ENCODE results near the gene RCHY1.
A peak's percentile ranks its signal among the peaks of the same experiment; 100 is the strongest.

Gene RCHY1

GRCh38 chr4:75477201-75477600 is 37.0 kb downstream of the RCHY1 start:
- no peak overlapping the region for H3K4me3 ChIP-seq (ENCODE audit: control insufficient read depth, low read depth, low read length)
- no peak for TF ChIP-seq CTCF (IDR thresholded peaks at IDR 0.05; ENCODE audit: control insufficient read depth, insufficient read depth, low read depth, low read length, missing control alignments)
- no peak for DNase-seq (ENCODE audit: low read depth)

GRCh38 chr4:75470738-75471137 is 43.5 kb downstream of the RCHY1 start:
- no peak for TF ChIP-seq CTCF (IDR thresholded peaks at IDR 0.05; ENCODE audit: control insufficient read depth, insufficient read depth, low read depth, low read length, missing control alignments)
- DNase-seq (ENCODE audit: low read depth) = no peak
- no peak overlapping the region for H3K4me3 ChIP-seq (ENCODE audit: control insufficient read depth, low read depth, low read length)

- no peak overlapping the region for H3K4me3 ChIP-seq (ENCODE audit: control insufficient read depth, low read depth, low read length)
- DNase-seq (ENCODE audit: low read depth) = no peak
- no peak for TF ChIP-seq CTCF (IDR thresholded peaks at IDR 0.05; ENCODE audit: control insufficient read depth, insufficient read depth, low read depth, low read length, missing control alignments)
These were observed 44.3 kb downstream of the RCHY1 start for GRCh38 chr4:75469896-75470295.

- no peak for DNase-seq (ENCODE audit: low read depth)
These were observed 56.8 kb downstream of the RCHY1 start for GRCh38 chr4:75457365-75457764.

GRCh38 chr4:75434105-75434504 is 80.1 kb downstream of the RCHY1 start:
- no peak for TF ChIP-seq CTCF (IDR thresholded peaks at IDR 0.05; ENCODE audit: control insufficient read depth, insufficient read depth, low read depth, low read length, missing control alignments)
- H3K4me3 ChIP-seq (ENCODE audit: control insufficient read depth, low read depth, low read length) = no peak overlapping the region
- no peak for DNase-seq (ENCODE audit: low read depth)

More at GRCh38 chr4:75457365-75457764, 56.8 kb downstream of the RCHY1 start:
- H3K4me3 ChIP-seq (ENCODE audit: control insufficient read depth, low read depth, low read length) = no peak overlapping the region
- TF ChIP-seq CTCF (IDR thresholded peaks at IDR 0.05; ENCODE audit: control insufficient read depth, insufficient read depth, low read depth, low read length, missing control alignments) = no peak

GRCh38 chr4:75432683-75433082 is 81.5 kb downstream of the RCHY1 start:
- DNase-seq (ENCODE audit: low read depth) = no peak
- H3K4me3 ChIP-seq (ENCODE audit: control insufficient read depth, low read depth, low read length) = no peak overlapping the region
- TF ChIP-seq CTCF (IDR thresholded peaks at IDR 0.05; ENCODE audit: control insufficient read depth, insufficient read depth, low read depth, low read length, missing control alignments) = peak; percentile 39

- H3K4me3 ChIP-seq (ENCODE audit: control insufficient read depth, low read depth, low read length) = no peak overlapping the region
- no peak for DNase-seq (ENCODE audit: low read depth)
- TF ChIP-seq CTCF (IDR thresholded peaks at IDR 0.05; ENCODE audit: control insufficient read depth, insufficient read depth, low read depth, low read length, missing control alignments) = no peak
These were observed 85.0 kb downstream of the RCHY1 start for GRCh38 chr4:75429208-75429607.

Data from AG09309 (cell line).